ENCODE results near the gene ERP27.

ERP27 gene

GRCh38 chr12:14962153-14962539 is 23.8 kb upstream of the ERP27 start:
- POLR2A ChIA-PET, result no interaction called here
- Histone ChIP-seq H3K27ac (ENCODE audit: extremely low read depth, low read depth, low read length) (no peak overlapping the region), H3K4me3 (ENCODE audit: low read depth, low read length) (no peak overlapping the region), H3K4me1 (ENCODE audit: control insufficient read depth, insufficient read depth, low read length) (no peaks in the 10 kb centered on the region), H3K36me3 (ENCODE audit: control insufficient read depth in 2 of 2, insufficient read depth in 1 of 2, low read length in 2 of 2) (no peaks in the 10 kb centered on the region), H3K9me3 (ENCODE audit: control insufficient read depth, insufficient read depth, low read depth, low read length) (no peaks in the 10 kb centered on the region)
- CTCF ChIA-PET, result no interaction called here
- TF ChIP-seq ZNF148 (tag by site-specific recombination; IDR thresholded peaks at IDR 0.05; ENCODE audit: borderline replicate concordance) (no peak), KLF16 (tag by site-specific recombination; IDR thresholded peaks at IDR 0.05) (no peak), ZNF621 (tag by site-specific recombination; IDR thresholded peaks at IDR 0.05) (no peak)

- TF ChIP-seq KLF8 (tag by site-specific recombination; IDR thresholded peaks at IDR 0.05) (no peak), KLF10 (tag by site-specific recombination; IDR thresholded peaks at IDR 0.05) (no peak), SP2 (tag by site-specific recombination; IDR thresholded peaks at IDR 0.05) (no peak), ZNF585B (tag by site-specific recombination; IDR thresholded peaks at IDR 0.05) (no peak), ZNF791 (tag by site-specific recombination; IDR thresholded peaks at IDR 0.05) (no peak), CTCF (tag by site-specific recombination; IDR thresholded peaks at IDR 0.05) (no peak)
- POLR2A ChIA-PET, result no interaction called here
- H3K9me3 ChIP-seq (ENCODE audit: control insufficient read depth, insufficient read depth, low read depth, low read length), result no peaks in the 10 kb centered on the region
- no peaks in the 10 kb centered on the region for H3K36me3 ChIP-seq (ENCODE audit: control insufficient read depth in 2 of 2, insufficient read depth in 1 of 2, low read length in 2 of 2)
- CTCF ChIA-PET, result no interaction called here
- H3K27ac ChIP-seq (ENCODE audit: extremely low read depth, low read depth, low read length), result no peak within 1 kb of the TSS
- no peaks in the 10 kb centered on the region for H3K4me1 ChIP-seq (ENCODE audit: control insufficient read depth, insufficient read depth, low read length)
- H3K4me3 ChIP-seq (ENCODE audit: low read depth, low read length), result no peak within 1 kb of the TSS
Observed at GRCh38 chr12:14961466-14962152, 23.3 kb upstream of the ERP27 start, which contains the start of gene ARHGDIB. Gene ARHGDIB (minus strand): TSS chr12:14961601. CDS start chr12:14950712, 10,889 bp downstream.

GRCh38 chr12:14960548-14961465 is 22.5 kb upstream of the ERP27 start:
- Histone ChIP-seq H3K36me3 (ENCODE audit: control insufficient read depth in 2 of 2, insufficient read depth in 1 of 2, low read length in 2 of 2) (no peaks in the 10 kb centered on the region), H3K4me1 (ENCODE audit: control insufficient read depth, insufficient read depth, low read length) (no peaks in the 10 kb centered on the region), H3K4me3 (ENCODE audit: low read depth, low read length) (no peak overlapping the region), H3K27ac (ENCODE audit: extremely low read depth, low read depth, low read length) (no peak overlapping the region), H3K9me3 (ENCODE audit: control insufficient read depth, insufficient read depth, low read depth, low read length) (no peaks in the 10 kb centered on the region)
- POLR2A ChIA-PET, result no interaction called here
- CTCF ChIA-PET, result no interaction called here
- TF ChIP-seq ZNF121 (tag by site-specific recombination; IDR thresholded peaks at IDR 0.05), result no peak
- TF ChIP-seq ZBTB49 (tag by site-specific recombination; IDR thresholded peaks at IDR 0.05; ENCODE audit: low read depth), result no peak
- TF ChIP-seq ZNF19 (tag by site-specific recombination; IDR thresholded peaks at IDR 0.05; ENCODE audit: low read depth), result no peak
- no peak for TF ChIP-seq BCL11B (tag by site-specific recombination; IDR thresholded peaks at IDR 0.05; ENCODE audit: low read depth)
- no peak for TF ChIP-seq ZNF16 (tag by site-specific recombination; IDR thresholded peaks at IDR 0.05; ENCODE audit: low read depth)
- TF ChIP-seq ZNF112 (tag by site-specific recombination; IDR thresholded peaks at IDR 0.05), result no peak
- no peak for TF ChIP-seq ZNF704 (tag by site-specific recombination; IDR thresholded peaks at IDR 0.05)
- TF ChIP-seq KLF7 (tag by site-specific recombination; IDR thresholded peaks at IDR 0.05; ENCODE audit: borderline replicate concordance), result no peak
- TF ChIP-seq TRIM28 (IDR thresholded peaks at IDR 0.05; ENCODE audit: borderline replicate concordance, low read length), result no peak
- TF ChIP-seq ZNF280C (tag by site-specific recombination; IDR thresholded peaks at IDR 0.05), result no peak
- no peak for TF ChIP-seq ZNF600 (tag by site-specific recombination; IDR thresholded peaks at IDR 0.05)

All from HEK293 (cell line).